SK-N-SH (cell line): ENCODE data around the gene KCNN1. TPM values are rescaled to one million over a fixed set of nuclear protein-coding genes. Genes with fewer than 3 reads are reported as not detected.

Source experiments
- CTCF ChIA-PET: fragments of 300-600, 350-600 bp; formaldehyde crosslinking; extraction: SDS; loops from one replicate; lab custom pipeline; 2021; lab: Yijun Ruan, JAX
- POLR2A ChIA-PET: fragments of 350-600 bp; sonication (Branson Sonifier 250); formaldehyde crosslinking; extraction: SDS; loops from one replicate; lab custom pipeline; 2020; ENCODE audit warnings: antibody characterized with exemption, inconsistent platforms; lab: Yijun Ruan, JAX
- DNase-seq: peaks from one replicate; pipeline ENCODE4 v3.0.0; 2012
- H2AFZ ChIP-seq: fragments of 200-600 bp; sonication (generic); 2 replicates; pipeline ENCODE4 v1.8.1; 2016; ENCODE audit warnings: antibody characterized with exemption, mild to moderate bottlenecking, low read depth
- H3F3A ChIP-seq: fragments of 200-600 bp; sonication (generic); replicated peaks from 2 replicates; pipeline ENCODE3; 2016; ENCODE audit warnings: antibody characterized with exemption, mild to moderate bottlenecking; ENCODE audit not compliant: insufficient read depth
- H3K27ac ChIP-seq, 2 experiments: fragments of 200-500 bp in 1 of 2; fragments of 200-600 bp in 1 of 2; sonication (Bioruptor generic) in 1 of 2; sonication (generic), shearing (Covaris generic) in 1 of 2; 2 replicates each; pipeline versions ENCODE4 v1.5.1 to v1.6.1; 2014 to 2016; ENCODE audit warnings: low read depth in 2 of 2, inconsistent platforms in 1 of 2, low read length in 1 of 2, mild to moderate bottlenecking in 1 of 2, mixed read lengths in 1 of 2
- H3K27me3 ChIP-seq: fragments of 200-600 bp; sonication (generic), shearing (Covaris generic); 2 replicates; pipeline ENCODE4 v1.6.1; 2016; ENCODE audit warnings: mixed run types; ENCODE audit not compliant: insufficient read depth
- H3K36me3 ChIP-seq, 2 experiments: fragments of 200-500 bp in 1 of 2; fragments of 200-600 bp in 1 of 2; sonication (Bioruptor generic) in 1 of 2; sonication (generic) in 1 of 2; replicated peaks in 1 of 2; 2 replicates each; pipeline versions ENCODE3 to v1.5.1; 2014 to 2016; ENCODE audit warnings: low read length in 1 of 2, mild to moderate bottlenecking in 1 of 2; ENCODE audit not compliant: insufficient read depth in 2 of 2, control insufficient read depth in 1 of 2
- H3K4me1 ChIP-seq, 2 experiments: fragments of 200-500 bp in 1 of 2; fragments of 200-600 bp in 1 of 2; sonication (Bioruptor generic) in 1 of 2; sonication (generic), shearing (Covaris generic) in 1 of 2; 2 replicates each; pipeline versions ENCODE4 v1.5.1 to v1.6.1; 2014 to 2016; ENCODE audit warnings: low read depth in 1 of 2, low read length in 1 of 2, mixed run types in 1 of 2; ENCODE audit not compliant: insufficient read depth in 2 of 2, control insufficient read depth in 1 of 2
- H3K4me2 ChIP-seq: fragments of 200-600 bp; sonication (generic), shearing (Covaris generic); 2 replicates; pipeline ENCODE4 v1.6.1; 2017; ENCODE audit warnings: mixed run types
- H3K4me3 ChIP-seq, 2 experiments: fragments of 200-500 bp in 1 of 2; fragments of 200-600 bp in 1 of 2; sonication (Bioruptor generic) in 1 of 2; sonication (generic), shearing (Covaris generic) in 1 of 2; 2 replicates each; pipeline versions ENCODE4 v1.5.1 to v1.8.1; 2014 to 2016; ENCODE audit warnings: low read depth in 2 of 2, inconsistent platforms in 1 of 2, low read length in 1 of 2, mild to moderate bottlenecking in 1 of 2, mixed read lengths in 1 of 2, moderate library complexity in 1 of 2
- H3K79me2 ChIP-seq: fragments of 200-600 bp; sonication (generic); 2 replicates; pipeline ENCODE4 v1.8.1; 2017; ENCODE audit warnings: mild to moderate bottlenecking; ENCODE audit not compliant: insufficient read depth
- H3K9ac ChIP-seq: fragments of 200-600 bp; sonication (generic); 2 replicates; pipeline ENCODE4 v1.6.1; 2017; ENCODE audit warnings: mixed run types
- H3K9me2 ChIP-seq: fragments of 200-600 bp; sonication (generic); 2 replicates; pipeline ENCODE4 v1.6.1; 2017; ENCODE audit warnings: mixed run types
- H3K9me3 ChIP-seq: fragments of 200-600 bp; sonication (generic); 2 replicates; pipeline ENCODE4 v1.6.1; 2017; ENCODE audit warnings: mixed run types, mild to moderate bottlenecking, moderate library complexity
- H4K20me1 ChIP-seq: fragments of 200-600 bp; sonication (generic); 2 replicates; pipeline ENCODE4 v1.6.1; 2017; ENCODE audit warnings: mild to moderate bottlenecking, mixed run types; ENCODE audit not compliant: insufficient read depth
- CTCF ChIP-seq: fragments of 200-600 bp; sonication (generic); IDR thresholded peaks from 2 replicates; pipeline ENCODE4 v1.6.1; 2017; ENCODE audit warnings: antibody characterized with exemption, mild to moderate bottlenecking, moderate library complexity
- EP300 ChIP-seq, 2 experiments: IDR thresholded peaks; 2 replicates each; pipeline versions ENCODE4 v1.4.0 to v1.6.1; 2012; ENCODE audit warnings: borderline replicate concordance in 1 of 2, low read depth in 1 of 2, low read length in 1 of 2
- FOXJ3 ChIP-seq: sonication (generic); formaldehyde crosslinking; IDR thresholded peaks from 2 replicates; pipeline ENCODE4 v1.5.1; 2020; ENCODE audit warnings: mild to moderate bottlenecking, missing genetic modification reagents
- GABPA ChIP-seq: IDR thresholded peaks from 2 replicates; pipeline ENCODE4 v1.4.0; 2012; ENCODE audit warnings: low read depth, mild to moderate bottlenecking
- IRF3 ChIP-seq: fragments of 150-350 bp; IDR thresholded peaks from 2 replicates; pipeline ENCODE4 v1.6.1; 2016; ENCODE audit warnings: mild to moderate bottlenecking, low read depth, low read length
- MEF2A ChIP-seq: IDR thresholded peaks from 2 replicates; pipeline ENCODE4 v1.4.0; 2012; ENCODE audit warnings: low read depth, borderline replicate concordance
- POLR2AphosphoS5 ChIP-seq: IDR thresholded peaks from 2 replicates; pipeline ENCODE4 v1.6.1; 2012; ENCODE audit warnings: low read depth, low read length
- RCOR1 ChIP-seq: fragments of 150-350 bp; IDR thresholded peaks from 2 replicates; pipeline ENCODE4 v1.6.1; 2017; ENCODE audit warnings: antibody characterized with exemption, low read length
- RXRA ChIP-seq: IDR thresholded peaks from 2 replicates; pipeline ENCODE4 v1.4.0; 2012; ENCODE audit warnings: low read depth, mild to moderate bottlenecking, borderline replicate concordance
- SMC3 ChIP-seq: IDR thresholded peaks from 2 replicates; pipeline ENCODE4 v1.6.1; 2012; ENCODE audit warnings: low read depth, low read length, improper control_type of control experiment
- TEAD4 ChIP-seq: IDR thresholded peaks from 2 replicates; pipeline ENCODE4 v1.4.0; 2012; ENCODE audit warnings: mild to moderate bottlenecking, borderline replicate concordance; ENCODE audit not compliant: insufficient read depth
- USF1 ChIP-seq: IDR thresholded peaks from 2 replicates; pipeline ENCODE4 v1.4.0; 2012; ENCODE audit warnings: low read depth, borderline replicate concordance
- USF2 ChIP-seq: fragments of 150-350 bp; IDR thresholded peaks from 2 replicates; pipeline ENCODE4 v1.6.1; 2017; ENCODE audit warnings: antibody characterized with exemption, low read length, low read depth, borderline replicate concordance
- WGBS: methylation state at CpG from one replicate; pipeline ENCODE4 v1.1.6; 2017; ENCODE audit warnings: low lambda C conversion rate; 5-methylcytosine and 5-hydroxymethylcytosine counted together
- polyA plus RNA-seq, 3 experiments: library from polyadenylated mRNA; depleted of rRNA; stranded (reverse); fragments of >200 nt; gene quantifications; 2 replicates each; pipeline ENCODE4 v1.2.3, GENCODE V29; 2012

KCNN1 gene
- polyA plus RNA-seq, 1 of the 3 experiments (the other 2 are of a cell fraction), result 3.6 TPM

GRCh38 chr19:17932485-17933338 lies 34.2 kb upstream of the KCNN1 start, which contains the start of gene CCDC124 (continued):
- TF ChIP-seq POLR2AphosphoS5, result peak; percentile 88
- TF ChIP-seq MEF2A, result no peak
- TF ChIP-seq SMC3, result peak; percentile 91
- peak; percentile 93 for TF ChIP-seq CTCF
- TF ChIP-seq, all 33 proteins: peak for 12

- H3K9ac ChIP-seq, result peak overlapping the region; percentile 87
- POLR2A ChIA-PET, result interaction anchor here (1.4 to 2.4 kb wide), 2 partner anchors 69 to 73 kb away, joined by 12 to 27 read pairs; partner anchors contain the start of gene RPL18A
- peaks cover 22% of the 10 kb centered on the region for H3K79me2 ChIP-seq
- peak overlapping the region; percentile 71 to 85 for H3K4me3 ChIP-seq
- peaks cover 6% of the 10 kb centered on the region; the same call in 1 of the 2 replicates for H4K20me1 ChIP-seq
- peaks cover 0 to 10% of the 10 kb centered on the region in 2 experiments; a peak in 1 of 4 replicates for H3K4me1 ChIP-seq
- DNase-seq, result no peak
- H3K27me3 ChIP-seq, result no peaks in the 10 kb centered on the region
- no peaks in the 10 kb centered on the region for H3K9me3 ChIP-seq
- no peaks in the 10 kb centered on the region for H3F3A ChIP-seq
- no peaks in the 10 kb centered on the region for H3K9me2 ChIP-seq
- H3K27ac ChIP-seq, result no peak overlapping the region; a peak in 1 of 4 replicates
- TF ChIP-seq RCOR1 (no peak), IRF3 (no peak)
- H3K4me2 ChIP-seq, result peak overlapping the region; percentile 96
- WGBS, result 26% methylated on average over 19 of the region's 19 CpGs
- no peaks in the 10 kb centered on the region for H3K36me3 ChIP-seq
- peak overlapping the region; percentile 94; the same call in 1 of the 2 replicates for H2AFZ ChIP-seq
- CTCF ChIA-PET, result interaction anchor here (0.6 to 21.7 kb wide), 24 partner anchors 12 to 227 kb away, joined by 3 to 464 read pairs (median 4); partner anchors contain the start of genes PIK3R2, RPL18A and SLC5A5
These were observed 33.3 kb upstream of the KCNN1 start for GRCh38 chr19:17933414-17934129.

GRCh38 chr19:17936379-17936778 lies 30.5 kb upstream of the KCNN1 start:
- no peak overlapping the region for H2AFZ ChIP-seq
- 97% methylated on average over 18 of the region's 21 CpGs for WGBS
- no peak overlapping the region for H3K4me3 ChIP-seq
- H3K4me2 ChIP-seq, result no peak overlapping the region
- no peaks in the 10 kb centered on the region for H3F3A ChIP-seq
- H3K9me2 ChIP-seq, result no peaks in the 10 kb centered on the region
- ChIA-PET POLR2A (interaction anchor here (0.6 kb wide), 1 partner anchor 77 kb away, joined by 3 read pairs; the partner anchor contains the start of gene RPL18A), CTCF (interaction anchor here (7.2 to 21.7 kb wide), 3 partner anchors 10 to 75 kb away, joined by 69 to 464 read pairs (median 139); partner anchors contain the start of gene RPL18A)
- no peaks in the 10 kb centered on the region for H3K27me3 ChIP-seq
- no peak overlapping the region for H3K27ac ChIP-seq
- peaks cover 22% of the 10 kb centered on the region for H3K79me2 ChIP-seq
- no peak for DNase-seq
- peaks cover 6% of the 10 kb centered on the region; the same call in 1 of the 2 replicates for H4K20me1 ChIP-seq
- no peak overlapping the region for H3K9ac ChIP-seq
- peaks cover 0 to 10% of the 10 kb centered on the region in 2 experiments; a peak in 1 of 4 replicates for H3K4me1 ChIP-seq
- no peaks in the 10 kb centered on the region for H3K9me3 ChIP-seq
- TF ChIP-seq FOXJ3 (CRISPR knock-in tag) (no peak), TEAD4 (no peak), USF1 (no peak), SMC3 (no peak), GABPA (no peak), RXRA (no peak), USF2 (no peak), EP300 (IDR thresholded peaks at IDR 0.05; ENCODE audit: borderline replicate concordance in 1 of 2, low read depth in 1 of 2, low read length in 1 of 2) (no peak)
- no peaks in the 10 kb centered on the region for H3K36me3 ChIP-seq
